HG03565 (cell line): ENCODE data around the gene CTSZ.

Experiments used
- ATAC-seq: cut with Tn5 transposase; IDR thresholded peaks from one replicate; pipeline ENCODE4 v1.9.1; 2021; ENCODE audit warnings: mild to moderate bottlenecking, moderate library complexity; ENCODE audit not compliant: unreplicated experiment

CTSZ gene

DNA sequence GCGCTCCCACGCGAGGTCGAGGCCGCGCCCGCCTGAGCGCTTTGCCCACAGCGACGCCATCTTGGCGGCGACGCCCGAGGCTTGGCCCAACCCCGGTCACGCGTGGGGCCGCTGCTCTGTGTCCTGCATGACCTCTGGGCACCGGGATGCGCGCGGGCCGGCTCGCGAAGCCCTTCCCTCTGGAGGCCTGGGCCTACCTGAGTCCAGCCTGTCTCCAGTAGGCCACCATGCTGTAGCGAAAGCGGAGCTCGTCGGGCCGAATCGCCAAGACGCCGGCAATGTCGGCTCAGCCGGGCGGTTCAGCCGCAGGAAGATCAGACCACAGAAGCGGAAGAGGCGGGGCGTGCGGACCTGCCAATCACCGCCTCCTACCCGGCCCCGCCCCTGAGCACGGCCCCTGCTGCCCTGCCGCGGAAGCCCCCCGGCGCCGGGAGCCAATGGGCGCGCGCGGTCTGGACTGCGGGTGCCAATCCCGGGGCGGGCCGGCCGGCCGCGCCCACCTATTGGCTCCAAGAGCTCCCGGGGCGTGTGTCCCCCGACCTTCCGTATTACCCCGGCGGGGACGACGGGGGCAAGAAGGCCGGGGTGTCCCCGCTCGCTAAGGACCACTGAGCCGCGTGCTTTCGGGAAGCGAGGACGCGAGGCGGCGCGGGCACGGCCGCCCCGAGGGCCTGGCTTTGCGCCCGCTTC, 25.1 kb upstream of the CTSZ start, which contains the start of gene ATP5F1E:
Gene ATP5F1E, minus strand, starts transcription at position 313 of the 690 bp plus-strand sequence. Its CDS starts 84 bp downstream, at position 229.
- peak; percentile 81 for ATAC-seq

DNA sequence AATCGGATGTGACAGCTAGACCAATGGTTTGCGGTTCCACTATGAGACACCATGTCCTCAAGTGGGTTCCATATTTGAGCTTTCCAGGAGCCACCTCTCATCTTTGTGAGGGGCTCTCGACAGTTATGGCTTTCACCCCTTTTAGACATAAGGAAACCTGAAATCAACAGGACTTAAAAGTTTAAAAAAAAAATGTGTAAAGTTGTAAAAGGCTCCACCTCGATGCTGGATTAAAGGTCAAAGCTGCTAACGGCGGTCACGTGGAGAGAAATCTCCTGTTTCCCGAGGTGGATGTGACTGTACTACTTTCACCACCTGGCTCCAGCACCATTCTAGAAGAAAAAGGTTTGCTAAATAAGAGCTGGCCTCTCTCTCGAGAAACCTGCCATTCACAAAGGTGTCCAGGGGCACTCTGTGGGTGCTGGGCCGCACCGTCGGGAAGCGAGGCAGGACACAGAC, 24.5 kb upstream of the CTSZ start:
- no peak for ATAC-seq

DNA sequence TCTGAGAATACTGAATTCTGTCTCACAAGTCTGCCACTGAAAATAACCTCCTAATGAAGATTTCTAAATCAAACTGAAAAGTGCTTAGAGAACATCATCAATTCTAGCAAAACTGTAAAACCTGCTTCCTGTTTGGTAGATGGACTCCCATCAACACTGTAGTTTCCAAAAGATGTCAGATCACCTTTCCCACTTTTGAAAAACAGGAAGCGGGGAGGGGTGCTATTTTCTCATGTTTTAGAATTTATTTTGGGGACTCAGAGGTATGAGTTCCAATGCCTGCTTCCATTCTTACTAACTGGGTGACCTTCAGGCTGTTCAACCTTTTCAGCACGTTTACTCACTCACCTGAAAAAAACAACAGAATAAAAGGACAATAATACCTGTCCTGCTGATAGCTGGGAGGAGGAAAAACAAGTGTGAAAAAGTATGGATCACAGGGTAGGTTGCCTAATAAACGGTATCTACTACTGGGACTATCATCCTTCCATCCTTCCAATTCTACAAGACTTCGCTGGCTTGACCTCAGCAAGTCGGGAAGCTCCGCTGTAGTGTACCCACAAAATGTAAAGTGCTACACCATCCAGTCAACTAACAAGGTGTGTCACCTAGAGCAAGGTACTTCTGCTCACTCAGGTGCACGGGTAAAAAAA, 24.0 kb upstream of the CTSZ start:
- ATAC-seq, result no peak

GRCh38 chr20:59028812-59029211, 21.8 kb upstream of the CTSZ start:
- no peak for ATAC-seq

DNA sequence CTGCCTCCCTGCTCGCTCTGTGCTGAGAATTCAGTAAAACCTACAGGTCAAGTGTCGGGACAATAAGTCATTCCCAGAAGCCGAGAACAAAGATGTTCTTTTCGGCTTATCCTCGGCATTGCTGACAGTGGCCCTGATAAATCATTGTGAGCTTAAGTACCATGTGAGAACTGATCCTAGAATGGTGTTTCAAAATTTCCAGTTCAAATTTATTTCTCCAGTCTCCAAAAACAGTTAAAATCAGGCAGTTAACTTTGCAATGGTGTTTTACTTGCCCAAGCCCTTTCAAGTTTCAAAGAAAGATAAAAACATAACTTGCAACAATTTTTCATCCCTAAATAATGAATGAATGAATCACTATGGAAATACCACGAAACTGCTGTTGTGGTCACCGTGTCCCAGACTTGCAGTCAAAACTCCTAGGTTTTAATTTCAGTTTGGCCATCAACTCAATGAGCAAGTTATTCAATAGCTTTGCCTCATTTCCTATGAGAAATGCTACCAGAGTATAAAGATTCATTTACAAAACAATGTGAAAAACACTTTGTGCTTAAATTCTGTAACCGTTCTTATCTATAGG, 20.8 kb upstream of the CTSZ start:
- ATAC-seq, result no peak

DNA sequence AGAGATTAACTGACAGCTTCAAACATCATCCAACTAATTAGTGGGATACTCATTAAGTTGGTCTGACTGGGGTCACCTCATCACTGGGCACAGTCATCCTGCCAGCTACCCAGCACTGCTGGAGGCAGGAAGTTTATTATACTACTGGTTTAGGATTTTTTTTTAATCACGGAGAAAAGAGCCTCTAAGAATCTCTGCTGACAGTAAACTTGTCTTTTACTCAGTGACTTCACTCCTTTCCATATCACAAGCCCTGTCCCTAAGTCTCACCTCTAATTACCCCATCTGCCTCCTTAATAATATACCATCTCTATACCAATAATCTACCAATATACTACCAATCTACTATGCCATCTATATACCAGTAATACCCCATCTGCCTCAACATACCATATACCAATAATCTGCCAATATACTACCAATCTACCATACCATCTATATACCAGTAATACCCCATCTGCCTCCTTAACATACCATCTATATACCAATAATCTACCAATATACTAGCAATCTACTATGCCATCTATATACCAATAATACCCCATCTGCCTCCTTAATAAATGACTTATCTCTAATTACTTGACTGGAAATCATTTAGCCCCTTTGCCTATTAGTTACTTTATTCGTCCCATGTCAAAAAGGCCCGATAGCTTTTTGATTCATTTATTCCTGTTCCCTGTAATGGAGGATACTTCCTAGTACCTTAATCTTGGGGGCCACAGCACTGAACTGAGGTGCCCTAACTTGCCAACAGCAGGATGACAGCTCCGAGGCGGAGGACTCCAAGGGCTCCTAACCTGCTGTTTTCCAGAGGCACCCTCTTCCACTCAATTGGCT, 20.1 kb upstream of the CTSZ start:
- ATAC-seq, result no peak

- ATAC-seq, result no peak
Measured at GRCh38 chr20:59025511-59025910, 18.5 kb upstream of the CTSZ start.

GRCh38 chr20:59025086-59025485, 18.0 kb upstream of the CTSZ start:
- ATAC-seq, result no peak

- ATAC-seq, result no peak
Measured at GRCh38 chr20:59024111-59024530, 17.1 kb upstream of the CTSZ start.

- no peak for ATAC-seq
Measured at GRCh38 chr20:59023616-59024015, 16.6 kb upstream of the CTSZ start.

- no peak for ATAC-seq
Measured at GRCh38 chr20:59022754-59023153, 15.7 kb upstream of the CTSZ start.

GRCh38 chr20:59020938-59021551, 14.0 kb upstream of the CTSZ start:
- ATAC-seq, result no peak

GRCh38 chr20:59019217-59019616, 12.2 kb upstream of the CTSZ start, which contains the start of gene TUBB1:
Gene TUBB1 (plus strand): TSS chr20:59019429. CDS start chr20:59019523, 94 bp downstream.
- ATAC-seq, result no peak

DNA sequence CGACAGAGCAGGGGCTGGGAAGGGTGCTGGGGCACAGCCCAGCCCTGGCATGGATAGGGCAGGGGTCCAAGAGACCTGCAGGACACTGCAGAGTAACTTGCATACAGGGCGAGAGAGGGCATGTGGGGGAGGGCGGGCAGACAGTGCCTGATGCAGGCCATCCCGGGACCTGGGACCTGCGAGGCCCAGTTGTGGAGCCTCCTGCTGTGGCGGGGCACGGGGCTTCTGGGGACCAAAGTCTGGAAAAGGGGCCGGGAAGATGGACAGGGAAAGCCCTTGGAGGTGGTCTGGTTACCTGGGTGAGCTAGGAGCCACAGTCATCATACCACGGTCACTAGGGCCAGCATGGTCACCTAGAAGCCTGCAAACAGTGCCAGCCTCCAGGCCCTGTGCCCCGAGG, 11.8 kb upstream of the CTSZ start:
- ATAC-seq, result no peak

DNA sequence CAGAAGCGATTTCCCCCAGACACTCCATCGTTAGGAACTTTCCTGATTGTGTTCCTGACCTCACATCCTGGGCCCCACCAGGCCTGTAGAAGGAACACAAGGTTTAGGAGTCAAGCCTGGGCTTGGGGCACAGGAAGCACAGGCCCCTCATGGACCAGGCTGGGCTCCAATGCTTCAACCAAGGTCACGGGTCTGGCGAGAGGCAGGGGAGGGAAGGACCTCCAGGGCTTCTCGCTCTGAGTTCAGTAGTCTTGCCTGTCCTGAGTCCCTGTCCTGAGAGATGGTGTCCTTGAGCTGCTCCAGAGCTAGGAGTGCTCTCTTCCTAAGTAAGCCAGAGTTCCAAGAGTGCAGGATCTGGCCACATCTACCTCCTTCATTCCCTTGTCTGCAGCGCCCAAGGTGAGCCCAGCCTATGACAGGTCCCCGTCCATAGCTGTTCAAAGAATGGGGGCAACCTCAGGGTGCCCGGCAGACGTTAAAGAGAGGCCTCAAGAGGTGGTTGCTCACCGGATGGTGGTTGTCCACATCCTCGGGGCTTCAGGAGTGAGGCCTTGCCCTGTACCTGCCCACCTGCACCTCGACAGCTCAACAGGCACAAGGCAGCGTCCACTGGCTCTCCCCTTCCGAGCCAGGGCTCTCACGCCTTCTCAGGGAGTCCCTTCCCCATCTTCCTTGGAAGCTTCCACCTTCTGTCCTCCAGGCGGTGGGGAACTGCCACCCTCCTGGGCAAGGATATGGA, 10.6 kb upstream of the CTSZ start:
- ATAC-seq, result no peak

- no peak for ATAC-seq
Measured at GRCh38 chr20:59016795-59017492, 9.9 kb upstream of the CTSZ start.

GRCh38 chr20:59015812-59016711, 9.0 kb upstream of the CTSZ start:
- ATAC-seq, result no peak

GRCh38 chr20:59015411-59015810, 8.4 kb upstream of the CTSZ start:
- ATAC-seq, result no peak
